ENCODE measurements around the gene ZNF407. TPM values are rescaled to one million over a fixed set of nuclear protein-coding genes. Genes with fewer than 3 reads are reported as not detected.
"Not testable (repeated sequence)": the region's sequence is repeated elsewhere in the genome, so short reads cannot be mapped to it uniquely, and the experiment has no call there.

Gene ZNF407
- polyA plus RNA-seq, 1 donor: 7.1 TPM

DNA sequence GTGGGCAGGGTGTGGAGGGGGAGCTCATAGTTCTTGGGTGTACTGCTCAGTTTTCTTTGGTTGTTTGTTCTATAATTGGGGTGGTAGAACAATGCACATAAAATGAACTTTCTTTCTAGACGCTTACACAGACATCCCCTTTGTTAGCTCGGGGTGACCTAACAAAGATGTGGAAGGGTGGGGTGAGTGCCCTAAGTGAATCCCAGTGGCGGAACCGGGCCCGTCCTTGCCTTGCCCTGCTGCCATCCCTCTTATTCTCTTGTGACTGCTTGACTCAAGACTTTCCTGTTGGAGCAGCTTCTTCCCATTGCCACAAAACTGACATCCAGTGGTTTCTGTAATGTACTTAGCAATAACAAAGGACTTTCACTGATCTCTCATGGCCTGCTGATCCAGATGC, 343.2 kb downstream of the ZNF407 start:
- DNase-seq: no peak

GRCh38 chr18:74942319-74942910, 344.7 kb downstream of the ZNF407 start:
- DNase-seq: no peak

GRCh38 chr18:74944676-74945075, 347.0 kb downstream of the ZNF407 start:
- no peak for DNase-seq

- DNase-seq: no peak
Measured at GRCh38 chr18:74945774-74946545, 348.3 kb downstream of the ZNF407 start.

- no peak for DNase-seq
Measured at GRCh38 chr18:74946646-74947375, 349.1 kb downstream of the ZNF407 start.

GRCh38 chr18:74947417-74947816, 349.7 kb downstream of the ZNF407 start:
- DNase-seq: no peak

GRCh38 chr18:74947875-74948274, 350.2 kb downstream of the ZNF407 start:
- DNase-seq: no peak

- no peak for DNase-seq
Measured at GRCh38 chr18:74949611-74950010, 351.9 kb downstream of the ZNF407 start.

DNA sequence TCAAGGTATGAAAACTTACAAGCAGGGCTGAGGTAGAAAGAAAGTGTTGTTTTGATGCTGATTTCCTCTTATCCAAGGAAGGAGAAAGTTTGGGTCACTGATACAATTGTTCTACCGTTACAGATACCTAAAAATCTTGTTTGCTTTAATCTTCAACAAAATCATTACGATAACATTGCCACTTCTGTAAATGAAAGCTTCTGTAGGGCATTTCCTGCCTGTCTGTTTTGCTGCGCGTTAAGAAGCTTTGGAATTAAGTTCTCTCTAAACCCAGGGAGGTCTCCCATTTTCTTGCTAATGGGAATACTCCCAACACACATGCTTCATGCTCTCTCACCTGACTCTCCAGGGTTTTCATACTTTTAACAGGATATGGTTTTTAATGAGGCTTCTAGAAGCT, 352.8 kb downstream of the ZNF407 start:
- DNase-seq: no peak

DNA sequence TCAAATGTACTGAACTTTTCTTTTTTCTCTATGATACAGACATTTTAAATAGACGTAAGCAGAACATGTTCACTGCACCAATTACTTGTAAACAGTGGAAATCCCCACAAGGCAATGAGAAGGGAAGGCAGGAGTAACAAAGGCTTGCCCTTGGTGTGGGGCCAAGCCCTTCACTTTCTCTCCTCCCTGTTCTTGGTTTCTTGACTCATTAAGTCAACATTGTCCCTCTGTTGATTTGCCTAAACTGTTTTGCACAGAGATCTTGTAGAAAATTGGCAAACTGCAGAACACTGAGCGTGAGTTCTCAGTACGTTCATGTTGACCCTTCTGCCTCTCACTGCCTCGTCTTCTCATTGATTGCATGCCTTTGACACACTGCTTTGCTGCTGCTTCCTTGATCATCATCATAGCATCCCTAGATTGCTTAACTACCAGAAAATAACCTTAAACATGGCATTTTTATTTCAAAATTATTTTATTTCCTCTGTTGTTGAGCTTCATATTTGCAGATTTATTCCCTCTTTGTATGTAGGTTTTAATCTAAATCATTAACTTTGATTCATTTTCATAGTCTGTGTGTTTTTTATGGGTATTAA, 353.6 kb downstream of the ZNF407 start:
- no peak for DNase-seq

DNA sequence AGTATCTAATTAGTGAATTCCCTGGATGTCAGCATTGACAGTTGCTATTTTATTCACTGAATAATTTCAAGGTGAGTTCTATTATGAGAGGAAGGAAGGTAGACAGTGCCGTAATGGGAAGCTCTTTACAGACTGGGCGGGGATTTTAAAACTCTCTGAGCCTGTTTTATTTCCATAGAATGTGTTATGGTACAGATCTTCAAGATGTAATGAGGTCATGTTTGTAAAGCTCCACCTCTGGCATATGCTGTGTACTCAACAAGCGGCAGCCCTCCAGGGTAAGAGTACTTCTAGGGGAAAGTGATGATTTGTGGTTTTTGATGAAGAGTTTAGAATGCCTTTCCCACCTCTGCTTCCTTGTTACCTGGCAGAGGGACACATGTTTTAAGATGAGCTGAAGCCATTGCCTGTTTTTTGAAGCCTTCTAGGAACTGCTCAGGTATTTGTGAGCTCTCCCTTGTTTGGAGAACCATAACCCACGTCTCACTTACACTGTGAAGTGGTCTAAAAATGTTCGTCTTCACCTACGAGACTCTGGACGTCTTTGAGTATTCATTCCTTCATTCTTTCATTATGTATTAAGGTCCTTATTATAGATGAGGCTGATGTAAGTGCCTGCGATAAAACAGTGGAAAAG, 360.0 kb downstream of the ZNF407 start:
- DNase-seq: no peak

DNA sequence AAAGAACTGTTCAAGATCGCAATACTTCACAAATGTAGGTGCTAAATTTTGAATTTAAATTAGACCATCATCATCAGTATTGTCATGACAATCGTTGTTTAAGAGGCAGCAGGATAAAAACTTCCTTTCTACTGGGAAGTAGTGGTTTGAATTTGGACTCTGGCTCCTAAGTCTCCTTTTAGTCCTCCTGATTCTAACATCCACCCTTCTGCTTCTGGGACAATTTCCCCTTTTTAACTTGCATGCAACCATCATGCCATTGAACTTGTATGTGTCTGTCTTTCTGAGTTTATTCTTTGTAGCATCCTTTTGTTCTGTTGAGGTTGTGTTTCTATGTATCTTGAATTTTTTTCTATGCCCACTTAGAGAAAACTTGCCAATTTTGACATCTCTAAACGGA, 361.5 kb downstream of the ZNF407 start:
- DNase-seq: no peak

GRCh38 chr18:74961596-74961995, 363.9 kb downstream of the ZNF407 start:
- DNase-seq: no peak

DNA sequence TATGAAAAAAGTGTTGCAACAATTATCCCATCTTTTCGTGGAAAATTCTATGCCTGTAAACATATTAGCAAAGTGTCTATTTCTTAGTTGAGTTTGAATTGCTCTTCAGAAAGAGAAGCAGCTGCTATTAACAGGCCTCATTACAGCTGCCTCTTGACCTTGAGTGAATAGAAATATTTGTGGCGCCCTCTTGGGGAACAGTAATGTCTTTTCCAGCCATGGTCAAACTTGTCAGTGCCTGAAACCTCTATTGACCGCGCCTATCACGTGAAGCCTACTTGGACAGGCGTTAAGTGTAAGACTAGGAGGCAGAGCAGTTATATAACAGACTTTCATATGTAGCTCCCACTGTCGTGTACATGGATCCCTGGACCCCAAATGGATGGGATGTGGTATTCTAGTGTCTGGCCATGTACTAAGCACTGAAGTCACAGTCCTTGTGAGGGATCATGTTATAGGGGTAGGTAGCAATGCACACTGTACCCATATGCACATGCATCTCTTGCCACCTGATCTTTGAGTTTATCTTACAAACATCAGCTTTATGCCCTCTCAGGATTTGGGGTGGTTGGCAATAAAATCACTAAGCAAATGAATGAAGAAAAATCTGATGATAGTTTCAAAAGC, 366.3 kb downstream of the ZNF407 start:
- DNase-seq: peak; percentile 29

GRCh38 chr18:74965682-74966081, 368.0 kb downstream of the ZNF407 start:
- no peak for DNase-seq

GRCh38 chr18:74967438-74967837, 369.8 kb downstream of the ZNF407 start:
- DNase-seq: no peak

GRCh38 chr18:74967979-74968378, 370.3 kb downstream of the ZNF407 start:
- DNase-seq: no peak

- DNase-seq: not testable (repeated sequence)
Measured at GRCh38 chr18:74971358-74971757, 373.7 kb downstream of the ZNF407 start.

- DNase-seq: not testable (repeated sequence)
Measured at GRCh38 chr18:74971776-74972175, 374.1 kb downstream of the ZNF407 start.

GRCh38 chr18:74972354-74972753, 374.7 kb downstream of the ZNF407 start:
- DNase-seq: no peak

DNA sequence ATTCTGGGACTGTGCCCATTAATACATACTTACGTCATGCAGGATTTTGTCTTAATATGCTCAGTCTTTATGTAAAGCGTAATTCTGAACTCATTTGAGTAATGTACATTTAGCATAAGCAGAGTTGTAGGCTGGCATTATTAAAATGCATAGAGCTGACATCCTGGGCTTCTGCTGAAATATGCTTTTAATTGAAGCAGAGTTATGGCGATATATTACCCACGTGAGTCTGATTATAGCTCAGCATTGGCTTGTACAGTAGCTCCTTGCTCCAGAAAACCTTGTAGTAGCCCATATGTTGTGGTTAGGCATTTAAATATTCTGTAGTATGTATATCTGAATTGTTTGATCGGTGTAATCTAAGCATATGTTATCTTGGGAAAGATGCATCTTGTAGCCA, 377.3 kb downstream of the ZNF407 start:
- DNase-seq: no peak

DNA sequence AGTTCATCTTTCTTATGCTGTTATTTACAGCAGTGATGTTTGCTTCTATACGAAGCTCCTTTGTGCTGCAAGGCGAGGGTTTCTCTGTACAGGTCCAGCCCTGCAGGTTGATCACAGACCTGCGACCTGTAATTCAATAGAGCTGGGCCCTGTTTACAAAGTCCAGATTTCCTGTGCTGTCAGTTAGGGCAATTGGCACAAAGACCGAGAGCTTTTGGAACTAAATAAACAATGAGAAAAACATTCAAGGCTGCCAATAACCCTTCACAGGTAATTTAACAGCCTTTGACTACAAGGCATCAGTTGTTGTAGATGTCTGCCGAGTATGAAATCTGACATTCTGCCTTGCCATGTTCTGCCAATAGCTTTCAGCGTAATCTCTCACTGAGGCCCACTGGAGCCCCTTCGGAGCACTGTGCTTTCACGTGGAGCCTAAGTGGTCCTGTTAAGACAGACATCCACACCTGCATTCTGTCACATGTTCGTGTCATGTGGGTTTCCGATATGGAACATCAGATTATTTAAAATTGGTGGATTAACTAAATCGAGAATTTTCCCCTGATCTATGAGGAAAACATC, 378.8 kb downstream of the ZNF407 start:
- no peak for DNase-seq

Measured in hindlimb muscle (tissue), 1 donor.